ENCODE data around the gene ZFAND2B.

DNA sequence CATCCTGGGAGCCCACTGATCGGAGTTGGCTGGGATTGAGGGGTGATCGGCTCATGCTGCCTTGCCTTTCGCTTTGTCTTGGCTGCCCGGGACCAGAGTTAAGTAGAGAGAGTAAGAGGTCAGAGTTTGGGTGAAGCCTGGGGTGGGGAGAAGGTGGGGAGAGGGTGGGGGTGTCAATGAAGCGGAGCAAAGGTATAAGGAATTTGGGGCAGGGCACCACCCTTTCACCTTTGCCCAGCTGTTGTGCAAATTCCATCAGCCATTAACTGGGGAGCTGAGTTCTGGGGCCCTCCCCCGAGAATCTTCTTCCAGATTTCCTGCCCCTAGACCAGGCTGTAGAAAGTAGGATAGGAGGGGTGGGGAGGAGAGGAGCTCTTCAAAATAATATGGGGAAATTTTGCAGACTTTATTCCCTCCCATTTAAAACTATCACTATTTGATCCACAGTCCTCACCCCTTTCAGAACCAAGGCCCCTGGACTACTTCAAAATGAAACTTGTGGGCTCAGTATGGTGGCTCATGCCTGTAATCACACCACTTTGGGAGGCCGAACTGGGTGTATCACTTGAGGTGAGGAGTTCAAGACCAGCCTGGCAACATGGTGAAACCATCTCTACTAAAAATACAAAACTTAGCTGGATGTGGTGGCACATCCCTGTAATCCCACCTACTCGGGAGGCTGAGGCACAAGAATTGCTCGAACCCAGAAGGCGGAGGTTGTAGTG lies 36.5 kb upstream of the ZFAND2B start, which contains the start of gene SLC23A3:
- no peak for TF ChIP-seq CTCF (IDR thresholded peaks at IDR 0.05)
- TF ChIP-seq POLR2AphosphoS5 (IDR thresholded peaks at IDR 0.05): no peak
- TF ChIP-seq POLR2A (IDR thresholded peaks at IDR 0.05): no peak
